OCI-LY7 (cell line): ENCODE data around the gene IPO7. TPM values are rescaled to one million over a fixed set of nuclear protein-coding genes. Genes with fewer than 3 reads are reported as not detected.

Experiments used
- BruUV-seq: library from RNA; stranded (reverse); fragments of 400-500 nt; replicated peaks from 2 replicates; lab custom pipeline; 2021; lab: Mats Ljungman, UMichigan
- CTCF ChIA-PET: fragments of 300-600 bp; sonication (Branson Sonifier 250); formaldehyde crosslinking; loops from one replicate; lab custom pipeline; 2022; ENCODE audit warnings: antibody characterized with exemption; ENCODE audit not compliant: unreplicated experiment; lab: Charles Lee
- POLR2A ChIA-PET: fragments of 300-600 bp; sonication (Branson Sonifier 250); formaldehyde crosslinking; loops from one replicate; lab custom pipeline; 2022; ENCODE audit warnings: antibody characterized with exemption; lab: Charles Lee
- DNase-seq: peaks from one replicate; pipeline ENCODE4 v3.0.0-alpha.2; 2015; ENCODE audit warnings: low spot score
- H2AFZ ChIP-seq: fragments of 200-600 bp; sonication (generic), shearing (Covaris generic); 2 replicates; pipeline ENCODE4 v1.6.1; 2014; ENCODE audit warnings: mild to moderate bottlenecking, antibody characterized with exemption, low read length, moderate library complexity
- H3K27ac ChIP-seq: fragments of 200-600 bp; sonication (generic); 2 replicates; pipeline ENCODE4 v1.5.1; 2014; ENCODE audit warnings: mixed run types, low read depth, mild to moderate bottlenecking, moderate library complexity, low read length, inconsistent platforms; ENCODE audit not compliant: poor library complexity, severe bottlenecking
- H3K36me3 ChIP-seq: fragments of 200-600 bp; sonication (generic); 2 replicates; pipeline ENCODE4 v1.6.1; 2014; ENCODE audit warnings: mild to moderate bottlenecking, antibody characterized with exemption, low read length, moderate library complexity, mixed read lengths; ENCODE audit not compliant: insufficient read depth
- H3K4me1 ChIP-seq: fragments of 200-600 bp; sonication (generic); 2 replicates; pipeline ENCODE4 v1.5.1; 2014; ENCODE audit warnings: mild to moderate bottlenecking, low read length; ENCODE audit not compliant: insufficient read depth, poor library complexity, severe bottlenecking
- H3K4me2 ChIP-seq: fragments of 200-600 bp; sonication (generic); 2 replicates; pipeline ENCODE4 v1.6.1; 2014; ENCODE audit warnings: mild to moderate bottlenecking, low read length
- H3K4me3 ChIP-seq: fragments of 200-600 bp; sonication (generic); 2 replicates; pipeline ENCODE4 v1.5.1; 2014; ENCODE audit warnings: mild to moderate bottlenecking, low read depth, low read length; ENCODE audit not compliant: poor library complexity, severe bottlenecking
- H3K79me2 ChIP-seq: fragments of 200-600 bp; sonication (generic); 2 replicates; pipeline ENCODE4 v1.6.1; 2016; ENCODE audit warnings: low read depth, mild to moderate bottlenecking, low read length, moderate library complexity, mixed read lengths; ENCODE audit not compliant: insufficient read depth
- H3K9me2 ChIP-seq: fragments of 200-600 bp; sonication (generic); 2 replicates; pipeline ENCODE4 v1.6.1; 2016; ENCODE audit warnings: mild to moderate bottlenecking, low read length, mixed read lengths; ENCODE audit not compliant: insufficient read depth
- H3K9me3 ChIP-seq: fragments of 200-600 bp; sonication (generic); 2 replicates; pipeline ENCODE4 v1.6.1; 2014; ENCODE audit warnings: mild to moderate bottlenecking, mixed run types, low read length, mixed read lengths
- H4K20me1 ChIP-seq: fragments of 200-600 bp; sonication (generic); 2 replicates; pipeline ENCODE4 v1.6.1; 2014; ENCODE audit warnings: mild to moderate bottlenecking, antibody characterized with exemption, low read length, moderate library complexity, mixed read lengths; ENCODE audit not compliant: insufficient read depth
- EZH2phosphoT487 ChIP-seq: fragments of 200-600 bp; sonication (generic); IDR thresholded peaks from 2 replicates; pipeline ENCODE4 v1.6.1; 2018; ENCODE audit warnings: low read depth, borderline replicate concordance, mild to moderate bottlenecking, mixed run types, antibody characterized with exemption, low read length, moderate library complexity, mixed read lengths
- intact Hi-C: fragments of 100-400 bp; cut with micrococcal nuclease; formaldehyde crosslinking; loops from one replicate; pipeline ENCODE4 v1.10.0; 2022; ENCODE audit not compliant: unreplicated experiment
- total RNA-seq, 2 experiments: library from RNA; depleted of rRNA in 1 of 2; stranded (reverse); fragments of >200 nt in 1 of 2; shearing (Covaris generic) in 1 of 2; gene quantifications; 2 replicates each; pipeline ENCODE4 v1.2.3, GENCODE V29; 2014 to 2022
- TF ChIP-seq, protein P1 (sequence below): fragments of 200-600 bp; sonication (generic); conservative IDR thresholded peaks from 2 replicates; pipeline ENCODE4 v1.5.1; 2014; ENCODE audit warnings: mild to moderate bottlenecking, antibody characterized with exemption, low read length, moderate library complexity, mixed read lengths

IPO7 gene
- total RNA-seq, 2 experiments from 2014 or later: 120 to 160 TPM

DNA sequence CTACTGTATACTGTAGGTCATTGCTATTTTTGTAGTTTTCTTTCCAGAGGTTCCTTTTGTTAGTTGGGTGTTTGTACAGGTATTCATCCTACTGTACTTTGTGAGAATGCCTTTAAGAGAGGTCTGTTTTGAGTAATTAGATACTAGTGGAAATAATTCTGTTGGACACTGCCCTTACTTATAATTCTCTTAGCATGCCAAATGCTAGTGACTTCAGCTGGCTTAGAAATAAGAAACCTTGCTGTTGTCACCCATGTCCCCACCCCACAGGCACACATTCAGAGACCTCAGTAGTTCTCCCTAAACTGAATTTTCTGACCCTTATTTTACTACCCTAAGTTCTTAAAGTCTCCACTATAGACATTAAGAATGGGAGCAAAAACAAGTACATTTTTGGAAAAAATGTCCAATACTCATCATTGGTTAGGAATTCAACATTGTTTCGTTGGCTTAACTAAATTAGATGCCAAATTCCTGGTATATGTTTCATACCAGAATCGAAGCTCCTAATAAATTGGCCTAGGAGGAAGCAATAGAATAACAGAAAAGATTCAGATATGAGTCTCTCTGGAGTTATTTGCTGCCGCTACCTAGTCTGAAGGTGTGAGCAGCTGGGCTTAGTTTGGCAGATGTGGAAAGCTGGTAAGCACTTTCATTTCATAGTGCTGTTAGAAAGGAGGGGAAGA lies 104.8 kb downstream of the IPO7 start:
- intact Hi-C loops: no loop called here
- Histone ChIP-seq H3K9me2 (no peaks in the 10 kb centered on the region), H3K27ac (no peak overlapping the region), H3K4me3 (no peak overlapping the region), H3K36me3 (peaks cover 66% of the 10 kb centered on the region), H3K79me2 (no peaks in the 10 kb centered on the region), H4K20me1 (no peaks in the 10 kb centered on the region), H3K9me3 (no peaks in the 10 kb centered on the region), H3K4me2 (no peak overlapping the region), H3K4me1 (no peaks in the 10 kb centered on the region), H2AFZ (no peak overlapping the region)
- POLR2A ChIA-PET: interaction anchor here (0.6 to 3.1 kb wide), 3 partner anchors 10 to 307 kb away, joined by 3 to 10 read pairs (median 5); no protein-coding TSS in a partner anchor
- CTCF ChIA-PET: no interaction called here
- DNase-seq: no peak
- no TSS peak for BruUV-seq
- TF ChIP-seq, protein P1, sequence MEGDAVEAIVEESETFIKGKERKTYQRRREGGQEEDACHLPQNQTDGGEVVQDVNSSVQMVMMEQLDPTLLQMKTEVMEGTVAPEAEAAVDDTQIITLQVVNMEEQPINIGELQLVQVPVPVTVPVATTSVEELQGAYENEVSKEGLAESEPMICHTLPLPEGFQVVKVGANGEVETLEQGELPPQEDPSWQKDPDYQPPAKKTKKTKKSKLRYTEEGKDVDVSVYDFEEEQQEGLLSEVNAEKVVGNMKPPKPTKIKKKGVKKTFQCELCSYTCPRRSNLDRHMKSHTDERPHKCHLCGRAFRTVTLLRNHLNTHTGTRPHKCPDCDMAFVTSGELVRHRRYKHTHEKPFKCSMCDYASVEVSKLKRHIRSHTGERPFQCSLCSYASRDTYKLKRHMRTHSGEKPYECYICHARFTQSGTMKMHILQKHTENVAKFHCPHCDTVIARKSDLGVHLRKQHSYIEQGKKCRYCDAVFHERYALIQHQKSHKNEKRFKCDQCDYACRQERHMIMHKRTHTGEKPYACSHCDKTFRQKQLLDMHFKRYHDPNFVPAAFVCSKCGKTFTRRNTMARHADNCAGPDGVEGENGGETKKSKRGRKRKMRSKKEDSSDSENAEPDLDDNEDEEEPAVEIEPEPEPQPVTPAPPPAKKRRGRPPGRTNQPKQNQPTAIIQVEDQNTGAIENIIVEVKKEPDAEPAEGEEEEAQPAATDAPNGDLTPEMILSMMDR: no peak
- TF ChIP-seq EZH2phosphoT487: no peak

DNA sequence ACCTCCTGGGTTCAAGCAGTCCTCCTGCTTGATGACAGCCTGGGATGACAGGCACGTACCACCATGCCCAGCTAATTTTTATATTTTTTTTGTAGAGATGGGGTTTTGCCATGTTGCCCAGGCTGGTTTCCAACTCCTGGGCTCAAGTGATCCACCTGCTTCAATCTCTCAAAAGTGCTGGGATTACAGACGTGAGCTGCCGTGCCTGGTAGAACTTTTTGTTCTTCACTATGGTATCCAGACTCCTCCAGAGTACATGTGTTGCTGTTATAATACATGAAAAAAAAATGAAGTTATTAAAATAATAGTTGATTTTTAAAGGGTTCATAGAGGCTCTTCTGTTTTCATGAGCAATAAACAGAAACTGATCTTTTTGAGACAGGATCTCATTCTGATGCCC lies 105.9 kb downstream of the IPO7 start:
- Histone ChIP-seq H3K36me3 (peaks cover 74% of the 10 kb centered on the region), H3K4me1 (no peaks in the 10 kb centered on the region), H3K79me2 (no peaks in the 10 kb centered on the region), H3K9me3 (no peaks in the 10 kb centered on the region), H3K4me3 (no peak overlapping the region), H3K27ac (no peak overlapping the region), H2AFZ (no peak overlapping the region), H4K20me1 (no peaks in the 10 kb centered on the region), H3K9me2 (no peaks in the 10 kb centered on the region), H3K4me2 (no peak overlapping the region)
- no peak for DNase-seq
- TF ChIP-seq, protein P1: no peak
- no peak for TF ChIP-seq EZH2phosphoT487
- ChIA-PET CTCF (interaction anchor here (1.3 kb wide), 1 partner anchor 17 kb away, joined by 3 read pairs; no protein-coding TSS in a partner anchor), POLR2A (interaction anchor here (0.6 to 3.1 kb wide), 5 partner anchors 9 to 355 kb away, joined by 3 to 10 read pairs (median 4); no protein-coding TSS in a partner anchor)
- intact Hi-C loops: no loop called here
- no TSS peak for BruUV-seq

DNA sequence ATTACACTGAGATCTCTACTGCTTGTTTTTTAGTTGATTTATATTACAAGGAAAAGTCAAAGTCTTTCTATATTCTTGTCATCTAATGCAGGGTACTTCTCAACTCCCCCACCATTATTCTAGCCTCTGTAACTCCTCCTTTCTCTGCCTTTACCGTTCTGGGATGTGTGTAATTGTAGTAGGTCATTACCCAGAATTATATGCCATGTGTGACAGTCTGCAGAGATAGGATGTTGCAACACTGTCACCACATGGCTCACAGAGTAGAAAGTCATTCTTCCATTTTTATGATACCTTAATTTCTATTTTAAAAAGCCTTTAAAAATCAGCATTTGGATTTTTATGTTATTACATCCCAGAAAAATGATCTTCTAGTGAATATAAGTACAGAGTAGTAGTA lies 109.0 kb downstream of the IPO7 start:
- Histone ChIP-seq H3K27ac (no peak overlapping the region), H4K20me1 (no peaks in the 10 kb centered on the region), H3K36me3 (peaks cover 81% of the 10 kb centered on the region), H2AFZ (no peak overlapping the region), H3K9me3 (no peaks in the 10 kb centered on the region), H3K79me2 (no peaks in the 10 kb centered on the region), H3K4me2 (no peak overlapping the region), H3K4me3 (no peak overlapping the region), H3K4me1 (no peaks in the 10 kb centered on the region), H3K9me2 (no peaks in the 10 kb centered on the region)
- CTCF ChIA-PET: no interaction called here
- no peak for TF ChIP-seq EZH2phosphoT487
- TF ChIP-seq, protein P1: no peak
- DNase-seq: no peak
- no TSS peak for BruUV-seq
- intact Hi-C loops: no loop called here
- POLR2A ChIA-PET: interaction anchor here (0.5 to 0.6 kb wide), 3 partner anchors 11 to 298 kb away, joined by 3 to 5 read pairs (median 4); no protein-coding TSS in a partner anchor
